HG03045 (cell line): ENCODE results near the gene FAM241A.
A peak's percentile ranks its signal among the peaks of the same experiment; 100 is the strongest.
"Not testable (repeated sequence)": the region's sequence is repeated elsewhere in the genome, so short reads cannot be mapped to it uniquely, and the experiment has no call there.

Experiments
- ATAC-seq: cut with Tn5 transposase; IDR thresholded peaks from one replicate; pipeline ENCODE4 v1.9.1; 2021; ENCODE audit warnings: mild to moderate bottlenecking, moderate library complexity; ENCODE audit not compliant: unreplicated experiment

Gene FAM241A

DNA sequence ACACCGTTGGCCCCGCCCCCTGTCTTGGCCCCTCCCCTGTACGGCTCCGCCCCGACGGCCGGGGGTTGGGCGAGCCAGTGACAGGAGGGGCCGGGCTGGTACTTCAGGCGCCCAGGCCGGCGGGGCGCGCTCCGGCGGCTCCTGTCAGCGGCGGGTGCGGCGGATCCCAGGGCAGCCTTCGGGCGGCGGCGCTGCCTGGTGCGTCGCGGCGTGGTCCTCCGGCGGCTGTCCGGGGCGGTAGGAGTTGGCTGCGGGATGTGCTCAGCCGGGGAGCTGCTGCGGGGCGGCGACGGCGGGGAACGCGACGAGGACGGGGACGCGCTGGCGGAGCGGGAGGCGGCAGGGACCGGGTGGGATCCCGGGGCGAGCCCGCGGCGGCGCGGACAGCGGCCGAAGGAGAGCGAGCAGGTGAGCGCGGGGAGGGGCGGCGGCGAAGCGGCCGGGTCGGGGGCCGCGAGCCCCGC is at the start of gene FAM241A:
Gene FAM241A (plus strand): TSS at position 129 of the 464 bp plus-strand sequence. CDS start 127 bp downstream, at position 256.
- ATAC-seq: peak; percentile 88

DNA sequence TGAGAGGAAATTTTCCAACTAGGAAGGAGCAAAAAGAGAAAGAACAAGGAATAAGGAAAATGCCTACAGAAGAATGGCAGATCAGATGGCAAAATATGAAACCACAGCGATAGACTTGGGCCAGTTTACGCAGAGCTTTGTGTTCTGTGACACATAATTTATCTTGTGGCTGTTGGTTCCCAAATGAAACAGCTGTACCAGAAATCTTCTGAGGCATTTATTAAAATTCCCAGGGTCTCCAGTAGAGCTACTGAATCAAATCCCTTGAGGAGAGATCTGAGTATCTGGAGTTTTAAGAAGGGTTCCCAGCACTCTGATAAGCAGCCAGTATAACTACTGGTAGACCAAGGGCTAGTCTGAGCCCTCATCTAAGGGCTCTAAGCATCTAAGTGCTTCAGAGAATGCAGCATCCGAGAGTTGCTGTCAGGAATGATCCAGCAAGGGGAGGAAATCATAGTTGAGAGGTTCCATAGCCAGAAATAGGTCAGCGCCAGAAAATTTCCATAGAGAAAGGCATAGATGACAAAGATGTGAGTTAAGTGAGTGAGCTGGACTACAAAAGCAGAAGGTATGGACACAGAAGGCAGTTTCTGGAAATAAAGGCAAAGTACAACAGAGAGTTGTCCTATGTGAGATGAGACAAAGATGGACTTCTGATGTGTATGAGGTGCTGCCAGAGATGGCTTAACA is 46.3 kb upstream of the FAM241A start:
- no peak for ATAC-seq

DNA sequence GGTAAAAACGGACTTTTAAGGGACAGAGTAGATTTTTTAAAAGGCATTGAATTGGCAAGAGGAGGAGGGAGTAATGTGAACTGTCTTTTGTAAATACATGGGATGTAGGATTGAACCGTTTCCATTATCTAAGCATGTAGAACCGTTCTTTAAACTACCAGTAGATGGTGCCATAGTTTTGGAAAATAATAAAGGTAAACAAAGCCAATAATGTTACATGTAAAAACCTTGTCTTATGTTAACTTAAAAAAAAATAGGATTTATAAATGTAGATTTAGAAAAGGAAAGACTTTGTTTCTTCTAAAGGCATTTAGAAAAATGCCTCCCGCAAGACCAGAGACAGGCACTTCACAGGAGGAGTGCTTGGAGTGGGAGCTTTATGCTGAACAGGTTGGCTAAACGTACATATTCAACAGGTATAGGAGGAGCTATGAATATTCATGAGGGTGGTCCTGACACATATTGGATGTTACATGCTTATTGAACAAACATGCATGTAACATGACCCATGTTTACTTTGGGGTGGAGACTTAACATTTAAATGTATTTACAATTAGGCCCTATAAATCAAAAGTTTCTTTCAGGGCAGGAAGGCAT is 45.5 kb upstream of the FAM241A start:
- no peak for ATAC-seq

DNA sequence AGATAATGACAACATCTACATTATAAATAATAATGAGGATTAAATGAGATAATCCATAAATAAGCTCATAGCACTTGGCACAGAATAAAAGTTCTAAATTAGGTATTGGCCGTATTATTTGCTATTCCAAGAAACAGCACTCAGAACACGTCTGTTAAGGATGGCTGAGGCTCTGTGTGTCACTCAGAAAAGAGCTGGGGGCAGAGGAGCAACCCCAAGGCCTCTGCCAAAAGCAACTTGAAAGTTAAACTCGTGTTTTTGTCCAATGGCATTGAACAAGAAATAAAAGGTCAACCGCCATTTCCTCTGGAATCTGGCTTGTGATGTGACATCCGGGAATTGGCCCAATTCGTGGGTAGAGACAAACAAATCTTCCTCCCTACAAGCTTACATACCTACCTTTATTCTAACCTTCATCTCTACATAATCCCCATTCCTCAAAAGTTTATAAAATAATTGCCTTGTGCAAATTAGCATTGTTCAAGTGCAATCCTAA is 42.3 kb upstream of the FAM241A start:
- ATAC-seq: no peak

DNA sequence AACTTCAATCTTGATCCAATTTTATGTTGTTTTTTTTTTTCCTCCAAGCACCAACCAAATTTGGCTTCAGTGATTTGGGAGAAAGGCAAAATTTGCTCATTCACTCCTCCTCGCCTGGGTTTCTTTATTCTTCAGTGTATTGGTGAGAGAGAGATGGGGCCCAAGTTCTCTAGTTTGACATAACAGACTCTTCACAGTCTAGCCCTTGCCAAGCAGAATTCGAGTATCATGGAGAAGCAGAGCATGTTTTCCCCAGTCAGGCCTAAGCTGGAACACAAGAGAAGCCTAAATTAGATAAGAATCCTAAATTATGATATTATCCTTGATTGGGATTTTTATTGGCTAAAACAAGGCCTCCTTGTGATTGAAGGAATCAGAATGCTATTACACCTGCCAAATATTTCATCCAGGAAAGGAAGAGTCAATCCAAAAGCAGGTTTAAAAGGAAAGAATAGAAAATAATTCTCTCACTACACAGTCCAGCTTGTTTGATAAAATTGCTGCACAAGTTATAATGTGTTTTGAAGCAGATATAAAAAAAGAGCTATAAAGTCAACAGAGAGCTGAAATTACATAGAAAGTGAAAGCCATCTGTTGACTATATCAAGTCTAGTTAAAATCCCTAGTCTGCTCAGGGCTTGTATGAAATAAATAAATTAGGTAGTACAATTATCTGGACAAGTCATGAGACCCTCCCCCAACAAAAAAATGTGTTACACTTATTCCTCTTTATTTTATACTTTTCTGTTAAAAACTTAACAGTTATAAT is 39.9 kb upstream of the FAM241A start:
- ATAC-seq: no peak

DNA sequence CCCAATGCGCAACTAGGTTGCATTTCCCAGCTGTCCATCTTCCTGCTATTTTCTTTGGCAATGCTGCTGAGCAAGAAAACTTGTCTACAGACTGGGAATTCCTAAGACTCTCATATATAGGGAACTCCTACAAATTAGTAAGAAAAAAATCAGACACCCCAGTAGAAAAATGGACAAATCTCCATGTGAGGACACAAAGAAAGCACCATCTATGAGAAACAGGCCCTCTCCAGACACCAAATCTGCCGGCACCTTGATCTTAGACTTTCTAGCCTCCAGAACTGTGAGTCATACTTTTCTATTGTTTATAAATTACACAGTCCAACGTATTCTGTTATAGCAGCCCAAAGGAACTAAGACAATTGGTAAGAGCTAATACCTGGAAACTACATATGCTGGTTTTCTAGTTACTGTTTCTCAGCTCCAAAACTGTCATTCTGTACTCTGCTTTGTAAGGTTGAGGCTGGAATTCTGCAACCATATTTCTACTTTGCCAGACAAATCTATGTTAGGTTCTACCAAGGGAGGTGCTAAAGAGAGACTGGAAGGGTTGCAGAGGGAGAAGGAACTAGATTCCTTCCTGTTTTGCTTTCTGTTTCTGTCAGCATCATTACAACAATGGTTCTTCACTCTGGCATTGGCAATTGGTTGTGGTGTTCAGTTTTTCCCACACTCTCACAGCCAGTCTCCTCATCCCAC is 35.7 kb upstream of the FAM241A start:
- ATAC-seq: peak; percentile 78

DNA sequence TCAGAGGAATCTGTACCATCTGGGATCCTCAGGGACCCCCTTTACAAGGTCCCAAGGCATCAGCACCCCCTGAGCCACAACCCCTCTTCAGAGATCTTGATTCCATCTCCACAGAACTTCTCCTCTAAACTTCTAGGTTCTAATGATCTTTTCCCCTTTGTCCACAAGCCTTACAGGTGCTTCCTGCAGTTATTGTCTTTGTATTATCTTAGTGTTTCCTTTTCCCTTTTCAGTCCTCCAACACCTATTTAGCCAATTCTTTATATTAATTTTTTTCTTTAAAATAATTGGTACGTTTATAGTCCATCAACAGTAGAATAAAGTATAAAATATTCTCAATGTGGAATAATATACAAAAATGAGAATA is 35.2 kb upstream of the FAM241A start:
- ATAC-seq: no peak

DNA sequence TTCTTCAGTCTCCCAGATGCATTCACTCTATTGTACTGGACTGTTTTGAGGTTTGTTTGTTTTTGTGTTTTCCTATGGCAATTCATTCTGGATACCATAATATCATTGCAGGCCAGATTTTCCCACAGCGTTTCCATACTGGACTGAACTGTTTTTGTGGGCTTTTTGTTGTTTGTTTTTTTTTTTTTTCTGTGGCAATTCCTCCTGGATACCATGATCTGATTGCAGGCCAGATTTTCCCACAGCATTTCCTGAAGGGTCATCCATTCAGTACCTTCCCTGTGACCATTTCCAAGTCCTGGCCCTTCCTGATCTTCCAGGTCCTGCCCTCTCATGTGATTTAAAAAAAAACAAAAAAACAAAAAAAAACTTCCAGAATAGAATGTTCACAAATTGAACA is 33.9 kb upstream of the FAM241A start:
- ATAC-seq: no peak

DNA sequence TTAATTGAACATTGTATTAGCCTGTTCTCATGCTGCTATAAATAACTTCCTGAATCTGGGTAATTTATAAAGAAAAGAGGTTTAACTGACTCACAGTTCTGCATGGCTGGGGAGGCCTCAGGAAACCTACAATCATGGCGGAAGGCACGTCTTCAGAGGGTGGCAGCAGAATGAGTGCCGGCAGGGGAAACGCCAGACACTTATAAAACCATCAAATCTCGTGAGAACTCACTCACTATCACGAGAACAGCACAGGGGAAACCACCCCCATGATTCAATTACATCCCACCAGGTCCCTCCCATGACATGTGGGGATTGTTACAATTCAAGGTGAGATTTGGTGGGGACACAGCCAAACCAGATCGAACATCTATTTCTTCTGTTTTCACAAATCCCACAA is 33.2 kb upstream of the FAM241A start:
- ATAC-seq: not testable (repeated sequence)

DNA sequence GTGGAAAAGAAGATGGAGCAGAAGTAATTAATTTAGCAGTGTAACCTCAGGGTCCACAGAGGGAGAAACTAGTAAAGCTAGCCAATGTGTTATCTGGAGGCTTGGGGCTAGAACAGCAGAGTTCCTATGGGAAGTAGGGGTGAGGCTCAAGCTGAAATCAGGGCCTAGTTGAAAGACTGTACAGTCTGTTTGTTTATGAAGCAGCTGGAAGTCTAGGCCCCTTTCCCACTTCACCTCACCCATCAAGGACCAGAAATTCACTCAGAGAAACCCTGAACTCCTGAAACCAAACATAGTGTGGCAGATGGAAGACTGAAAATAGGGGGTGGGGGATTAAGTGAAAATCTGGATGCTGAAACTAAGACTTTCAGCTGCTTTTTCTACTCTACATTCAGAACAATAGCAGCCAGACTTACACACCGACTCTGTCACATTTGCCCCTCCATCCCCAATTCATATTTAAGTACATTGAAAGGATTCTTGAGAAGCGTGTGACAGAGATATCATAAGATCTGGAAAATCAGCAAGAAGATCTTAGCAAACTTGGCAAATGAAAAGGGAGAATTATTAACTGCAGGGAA is 32.6 kb upstream of the FAM241A start:
- ATAC-seq: no peak

DNA sequence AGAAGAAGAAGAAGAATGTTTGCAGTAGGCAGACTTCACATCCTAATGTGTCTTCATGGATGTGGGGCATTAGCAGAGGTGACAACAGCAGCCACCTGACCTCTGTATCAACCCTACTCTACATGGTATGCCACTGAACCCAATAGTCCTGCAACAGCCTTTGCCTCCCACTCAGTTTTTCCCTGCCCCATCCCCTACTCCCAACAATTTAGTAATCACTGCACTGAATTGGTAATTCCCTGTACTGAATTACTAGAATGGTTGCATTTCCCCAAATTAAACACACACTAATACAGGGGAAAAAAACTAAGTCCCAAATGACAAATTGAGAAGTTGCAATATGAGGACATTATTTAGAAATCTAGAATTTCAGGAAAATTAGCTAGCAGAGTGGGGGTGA is 31.4 kb upstream of the FAM241A start:
- ATAC-seq: no peak

DNA sequence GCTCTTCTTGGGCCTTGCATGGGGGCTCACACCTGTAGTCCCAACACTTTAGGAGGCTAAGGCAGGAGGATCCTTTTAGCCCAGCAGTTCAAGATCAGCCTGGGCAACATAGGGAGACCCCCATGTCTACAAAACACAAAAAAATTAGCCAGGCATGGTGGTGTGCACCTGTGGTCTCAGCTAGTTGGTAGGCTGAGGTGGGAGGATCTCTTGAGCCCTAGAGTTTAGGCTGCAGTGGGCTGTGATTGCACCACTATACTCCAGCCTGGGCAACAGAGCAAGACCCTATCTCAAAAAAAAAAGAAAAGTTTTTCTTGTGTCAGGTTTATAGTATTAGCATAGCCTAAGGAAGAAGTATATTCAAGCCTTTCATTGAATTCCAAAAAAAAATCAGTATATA is 30.8 kb upstream of the FAM241A start:
- ATAC-seq: no peak

DNA sequence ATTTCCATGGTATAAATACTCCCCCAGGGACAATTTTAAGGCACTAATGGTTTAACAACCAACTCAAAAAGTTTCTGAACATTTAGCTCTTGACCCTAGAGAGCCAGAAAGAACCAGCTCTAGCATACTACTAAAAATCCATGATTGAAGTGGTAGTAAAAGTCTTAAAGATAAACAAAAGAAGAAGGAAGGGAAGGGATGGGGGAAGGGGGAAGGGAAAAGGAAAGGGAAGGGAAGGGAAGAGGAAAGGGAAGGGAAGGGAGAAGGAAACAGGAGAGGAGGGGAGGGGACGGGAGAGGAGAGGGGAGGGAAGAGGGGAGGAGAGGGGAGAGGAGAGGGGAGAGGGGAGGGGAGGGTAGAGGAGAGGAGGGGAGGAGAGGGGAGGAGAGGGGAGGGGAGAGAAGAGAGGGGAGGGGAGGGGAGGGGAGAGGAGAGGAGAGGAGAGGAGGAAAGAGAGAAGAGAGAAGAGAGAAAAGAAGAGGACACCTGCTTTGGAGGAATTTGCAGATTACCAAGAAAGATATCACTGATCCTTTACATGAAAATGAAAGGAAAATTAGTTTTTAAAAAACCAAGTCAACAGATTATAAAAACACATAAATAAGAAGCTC is 26.4 kb upstream of the FAM241A start:
- no peak for ATAC-seq

DNA sequence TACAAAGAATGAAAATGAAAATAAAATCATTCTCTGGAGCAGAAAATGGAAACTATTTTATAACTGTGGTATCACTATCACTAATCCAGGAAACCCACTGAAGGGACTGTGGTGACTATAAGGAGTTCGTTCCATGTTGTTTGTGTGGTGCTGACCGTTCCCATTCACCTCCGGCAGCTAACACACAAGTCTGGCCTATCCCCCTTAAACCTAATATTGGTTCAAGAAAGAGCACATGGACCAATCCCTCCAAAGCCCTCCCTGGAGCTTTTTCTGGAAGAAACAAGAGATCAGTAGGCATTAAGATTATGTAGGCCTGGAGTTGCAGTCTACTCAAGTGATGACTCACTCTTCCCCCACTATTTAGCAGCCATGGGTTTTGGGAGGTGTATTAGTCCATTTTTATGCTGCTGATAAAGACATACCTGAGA is 25.9 kb upstream of the FAM241A start:
- ATAC-seq: peak; percentile 82

DNA sequence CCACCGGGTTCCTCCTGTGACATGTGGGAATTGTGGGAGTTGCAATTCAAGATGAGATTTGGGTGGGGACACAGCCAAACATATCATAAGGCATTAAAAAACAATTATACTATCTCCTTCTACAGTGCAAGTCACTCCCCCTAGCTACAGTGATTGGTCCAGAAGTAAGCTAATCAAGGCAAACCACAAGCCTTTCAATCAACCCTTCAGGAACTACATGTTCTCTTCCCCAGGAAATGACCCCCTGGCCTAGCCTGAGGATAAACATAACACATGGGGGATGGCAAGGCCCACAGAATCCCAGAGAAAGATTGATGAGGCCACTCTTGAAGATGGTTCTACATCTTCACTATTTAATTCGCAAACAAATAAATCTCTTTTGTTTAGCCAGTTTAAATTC is 25.2 kb upstream of the FAM241A start:
- ATAC-seq: no peak

DNA sequence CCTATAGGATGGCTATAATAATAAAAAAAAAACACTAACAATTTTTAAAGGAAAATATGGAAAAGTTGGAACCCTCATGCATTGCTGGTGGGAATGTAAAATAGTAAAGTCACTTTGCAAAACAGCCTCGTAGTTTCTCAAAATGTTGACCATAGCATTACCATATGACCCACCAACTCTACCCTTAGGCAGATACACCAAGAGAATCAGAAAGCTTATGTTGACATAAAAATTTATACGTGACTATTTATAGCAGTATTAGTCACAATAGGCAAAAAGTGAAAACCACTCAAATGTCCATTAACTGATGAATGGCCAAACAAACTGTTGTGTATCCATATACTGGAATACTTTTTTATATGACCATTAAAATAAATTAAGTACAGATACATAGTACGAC is 19.8 kb upstream of the FAM241A start:
- no peak for ATAC-seq

DNA sequence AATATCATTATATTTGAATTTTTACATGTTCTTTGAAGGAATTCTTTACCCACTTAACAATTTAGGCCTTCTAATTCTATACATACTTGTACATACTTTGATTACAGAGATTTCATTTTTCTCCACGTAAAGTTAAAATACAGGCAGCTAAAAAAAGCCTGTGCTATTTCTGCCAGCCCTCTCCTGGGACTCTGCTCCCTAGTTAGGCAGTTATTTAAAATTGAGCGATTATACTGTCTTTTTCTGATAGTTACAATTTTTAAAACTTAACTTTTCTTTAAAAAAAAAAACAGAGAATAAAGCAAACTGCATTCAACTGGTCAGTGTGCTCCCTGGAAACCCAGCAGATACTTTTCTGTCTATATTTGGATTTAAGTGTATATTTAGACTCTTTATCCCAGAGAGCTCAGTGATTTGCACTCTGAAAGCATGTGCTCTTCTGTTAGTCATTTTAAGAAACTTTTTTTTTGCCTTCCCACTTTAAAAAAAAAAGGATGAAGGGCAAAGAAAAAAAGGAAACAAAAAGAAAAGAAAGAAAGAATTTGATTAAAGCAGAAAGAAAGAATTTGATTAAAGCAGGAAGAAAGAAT is 18.1 kb upstream of the FAM241A start:
- ATAC-seq: no peak

DNA sequence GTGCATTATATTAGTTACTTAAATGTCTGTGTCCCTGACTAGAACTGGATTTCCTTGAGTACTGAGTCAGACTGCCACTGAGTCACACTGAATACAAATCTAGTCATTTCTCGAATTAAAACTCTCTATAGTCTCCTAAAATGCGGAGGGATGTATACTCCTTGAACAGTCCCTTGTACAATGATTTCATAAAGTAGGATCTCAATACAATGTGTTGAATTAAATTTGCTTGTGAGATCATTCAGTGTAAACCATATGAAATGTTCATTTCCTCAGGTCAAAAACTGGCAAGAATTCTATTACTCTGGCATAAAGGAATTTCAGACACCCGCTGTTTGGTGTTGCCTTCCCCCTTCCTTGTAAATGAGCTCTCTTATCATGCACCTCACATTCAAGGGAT is 17.5 kb upstream of the FAM241A start:
- no peak for ATAC-seq

DNA sequence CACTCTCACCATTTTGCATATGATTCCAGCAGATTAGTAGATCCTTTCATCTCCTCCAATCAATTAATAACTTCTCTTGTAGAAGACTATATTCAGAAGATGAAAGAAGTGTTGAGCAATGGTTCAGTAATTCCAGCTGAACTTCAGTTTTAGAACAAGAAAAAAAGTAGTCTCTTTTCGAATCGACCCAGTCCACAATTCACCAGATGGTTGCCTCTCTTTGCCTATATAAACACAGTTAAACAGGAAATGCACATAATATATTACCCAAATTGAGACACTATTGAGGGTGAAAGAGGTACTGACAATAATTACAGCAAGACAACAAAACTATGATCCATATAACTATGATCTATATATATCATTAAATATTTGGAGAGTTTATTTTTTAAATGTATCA is 16.8 kb upstream of the FAM241A start:
- ATAC-seq: no peak

DNA sequence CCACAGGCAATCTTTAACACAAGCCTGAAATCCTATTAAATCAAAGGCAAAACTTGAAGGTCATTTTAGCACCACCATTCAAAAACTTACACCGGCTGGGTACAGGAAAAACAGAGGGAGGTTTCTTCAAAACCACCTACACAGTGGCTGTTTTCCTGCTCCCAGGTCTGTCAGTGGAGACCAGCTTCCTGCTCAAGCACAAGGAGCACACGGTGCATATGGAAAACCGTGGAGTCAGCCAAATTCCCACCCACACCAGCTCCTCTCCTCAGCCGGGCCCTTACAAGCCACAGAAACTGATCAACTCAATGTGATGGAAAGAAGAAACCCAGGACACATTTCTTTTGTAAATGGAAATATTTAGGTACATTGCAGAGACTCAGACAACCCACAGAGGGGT is 14.3 kb upstream of the FAM241A start:
- no peak for ATAC-seq
